ENCODE data around the gene ABHD18. TPM values are rescaled to one million over a fixed set of nuclear protein-coding genes. Genes with fewer than 3 reads are reported as not detected.

ABHD18 gene
- polyA plus RNA-seq, 2 of the 4 experiments (the other 2 are of a cell fraction), result 4.5 to 5.1 TPM

- TF ChIP-seq PBX3 (IDR thresholded peaks at IDR 0.05), result no peak
- TF ChIP-seq E2F6 (IDR thresholded peaks at IDR 0.05; ENCODE audit: borderline replicate concordance, low read depth), result no peak
- TF ChIP-seq BCL3 (IDR thresholded peaks at IDR 0.05), result no peak
These were observed 28.2 kb upstream of the ABHD18 start (continued) for GRCh38 chr4:127936974-127937373.

GRCh38 chr4:127957105-127957504 lies 8.1 kb upstream of the ABHD18 start:
- H3K4me2 ChIP-seq, result no peak overlapping the region
- ATAC-seq, result no peak
- no peak overlapping the region for H3K4me3 ChIP-seq
- H3K9me3 ChIP-seq, result no peaks in the 10 kb centered on the region
- no peak for DNase-seq (ENCODE audit: low read depth in 1 of 2, low spot score in 1 of 2)
- no peaks in the 10 kb centered on the region for H3K4me1 ChIP-seq
- FAIRE-seq, result no peak
- POLR2A ChIA-PET, result interaction anchor here (0.6 kb wide), 1 partner anchor 8 kb away, joined by 4 read pairs; the partner anchor contains the start of genes ABHD18 and MFSD8
- CTCF ChIA-PET, result no interaction called here
- WGBS (ENCODE audit: missing lambda C conversion rate), result 87% methylated on average over 2 of the region's 2 CpGs
- H3K27ac ChIP-seq, result no peak overlapping the region
- TF ChIP-seq HOXA7 (CRISPR knock-in tag; IDR thresholded peaks at IDR 0.05), result no peak
- TF ChIP-seq ZC3H11A (IDR thresholded peaks at IDR 0.05), result no peak
- no peak for TF ChIP-seq RNF2 (IDR thresholded peaks at IDR 0.05; ENCODE audit: borderline replicate concordance, low read depth)

GRCh38 chr4:127959794-127960193 lies 5.4 kb upstream of the ABHD18 start:
- no peak for TF ChIP-seq HMGXB4 (CRISPR knock-in tag; IDR thresholded peaks at IDR 0.05; ENCODE audit: borderline replicate concordance)
- TF ChIP-seq TP53 (CRISPR knock-in tag; IDR thresholded peaks at IDR 0.05), result no peak
- no peak for TF ChIP-seq ATOH8 (CRISPR knock-in tag; IDR thresholded peaks at IDR 0.05; ENCODE audit: low read depth)
- TF ChIP-seq JUNB (IDR thresholded peaks at IDR 0.05), result no peak
- no peak for TF ChIP-seq TFCP2L1 (CRISPR knock-in tag; IDR thresholded peaks at IDR 0.05)
- TF ChIP-seq RAD21 (conservative IDR thresholded peaks at IDR 0.05 in 1 of 2, IDR thresholded peaks at IDR 0.05 in 1 of 2), result no peak
- no peak for TF ChIP-seq MAFK (IDR thresholded peaks at IDR 0.05; ENCODE audit: partially characterized antibody)
- no peak for TF ChIP-seq NR3C1 (IDR thresholded peaks at IDR 0.05)
- DNase-seq (ENCODE audit: low read depth in 1 of 2, low spot score in 1 of 2), result no peak
- Histone ChIP-seq H3K9me3 (no peaks in the 10 kb centered on the region), H3K4me2 (no peak overlapping the region), H3K4me3 (no peak overlapping the region), H3K27ac (no peak overlapping the region), H3K4me1 (no peaks in the 10 kb centered on the region)
- FAIRE-seq, result no peak
- no peak for ATAC-seq
- ChIA-PET CTCF (no interaction called here), POLR2A (no interaction called here)
- WGBS (ENCODE audit: missing lambda C conversion rate), result 83% methylated on average over 1 of the region's 1 CpG
